ENCODE results near the gene SEH1L. TPM values are rescaled to one million over a fixed set of nuclear protein-coding genes. Genes with fewer than 3 reads are reported as not detected.

The SEH1L gene
- polyA plus RNA-seq, 2 of the 4 experiments (the other 2 are of a cell fraction), result 31.6 to 63.1 TPM

DNA sequence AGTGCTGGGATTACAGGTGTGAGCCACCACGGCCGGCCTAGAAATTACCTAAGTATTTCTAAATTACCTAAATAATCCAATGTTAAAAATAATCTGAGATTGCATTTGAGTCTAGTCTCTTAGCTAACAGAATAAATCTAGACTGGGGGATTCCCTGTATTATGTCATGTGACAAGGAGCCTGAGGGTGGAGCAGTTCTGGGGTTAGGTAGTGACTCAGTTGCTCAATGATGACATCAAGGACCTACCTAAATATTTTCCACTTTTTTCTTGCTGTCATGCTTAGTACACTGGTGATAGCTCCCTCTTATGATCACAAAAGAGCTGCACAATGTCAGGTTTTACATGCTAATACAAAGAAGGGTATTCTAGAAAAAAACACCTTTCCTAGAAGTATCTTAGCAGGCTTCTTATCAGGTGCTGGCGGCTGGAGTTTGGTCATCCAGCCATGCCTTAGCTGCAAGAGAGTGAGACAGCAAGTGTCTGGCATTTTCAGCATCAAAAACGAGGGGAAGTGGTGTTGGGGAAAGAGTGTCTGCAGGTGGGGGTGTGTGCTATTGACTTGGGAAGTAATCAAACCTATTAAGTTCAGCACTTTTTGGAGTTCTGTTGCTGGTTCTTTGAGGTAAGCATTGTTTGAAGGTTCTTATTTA, 25.9 kb downstream of the SEH1L start:
- POLR2A ChIA-PET, result interaction anchor here (2.1 kb wide), 1 partner anchor 17 kb away, joined by 8 read pairs; the partner anchor contains the start of gene CEP192
- Histone ChIP-seq H3K4me2 (no peak overlapping the region), H3K4me3 (no peak overlapping the region), H3K4me1 (no peaks in the 10 kb centered on the region), H3K27ac (no peak overlapping the region), H3K9me3 (no peaks in the 10 kb centered on the region)
- ATAC-seq (no peak), FAIRE-seq (no peak), DNase-seq (ENCODE audit: low read depth in 1 of 2, low spot score in 1 of 2) (no peak)
- CTCF ChIA-PET, result interaction anchor here (1.2 kb wide), 1 partner anchor 10 kb away, joined by 5 read pairs; no protein-coding TSS in a partner anchor
- TF ChIP-seq NPAS2 (CRISPR knock-in tag; IDR thresholded peaks at IDR 0.05; ENCODE audit: borderline replicate concordance) (no peak), RARB (CRISPR knock-in tag; IDR thresholded peaks at IDR 0.05) (no peak), HOXA7 (CRISPR knock-in tag; IDR thresholded peaks at IDR 0.05) (no peak), PHF8 (IDR thresholded peaks at IDR 0.05; ENCODE audit: borderline replicate concordance, low read depth) (no peak), E2F6 (IDR thresholded peaks at IDR 0.05; ENCODE audit: borderline replicate concordance, low read depth) (no peak), BCL3 (IDR thresholded peaks at IDR 0.05) (no peak)
- TF ChIP-seq, protein P1, sequence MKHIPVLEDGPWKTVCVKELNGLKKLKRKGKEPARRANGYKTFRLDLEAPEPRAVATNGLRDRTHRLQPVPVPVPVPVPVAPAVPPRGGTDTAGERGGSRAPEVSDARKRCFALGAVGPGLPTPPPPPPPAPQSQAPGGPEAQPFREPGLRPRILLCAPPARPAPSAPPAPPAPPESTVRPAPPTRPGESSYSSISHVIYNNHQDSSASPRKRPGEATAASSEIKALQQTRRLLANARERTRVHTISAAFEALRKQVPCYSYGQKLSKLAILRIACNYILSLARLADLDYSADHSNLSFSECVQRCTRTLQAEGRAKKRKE (CRISPR knock-in tag; IDR thresholded peaks at IDR 0.05; ENCODE audit: low read depth), result no peak
- 81% methylated on average over 4 of the region's 4 CpGs for WGBS (ENCODE audit: missing lambda C conversion rate)

DNA sequence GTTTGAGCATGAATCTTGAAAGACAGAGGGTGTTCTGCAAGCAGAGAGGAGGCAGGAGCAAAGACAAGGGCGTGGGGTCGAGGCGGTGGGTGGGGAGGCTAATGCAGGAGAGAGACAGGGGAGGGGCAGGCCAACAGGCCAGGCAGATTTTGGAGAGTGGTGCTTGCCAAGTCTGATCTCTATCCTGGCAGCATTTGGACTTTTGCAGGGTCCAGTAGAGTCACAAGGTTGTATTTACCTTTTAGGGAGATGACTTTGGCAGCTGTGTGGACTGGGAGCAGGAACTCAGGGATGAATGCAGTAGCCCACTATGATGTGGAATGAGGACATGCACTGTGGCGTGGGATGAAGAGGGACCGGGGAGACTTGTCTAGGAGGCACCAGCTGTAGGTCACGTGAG, 27.7 kb downstream of the SEH1L start:
- TF ChIP-seq EHMT2 (IDR thresholded peaks at IDR 0.05; ENCODE audit: low read depth) (no peak), RFX5 (IDR thresholded peaks at IDR 0.05) (no peak), KDM5A (IDR thresholded peaks at IDR 0.05) (no peak), ZSCAN20 (CRISPR knock-in tag; IDR thresholded peaks at IDR 0.05) (no peak), JUNB (IDR thresholded peaks at IDR 0.05) (no peak), POLR2A (IDR thresholded peaks at IDR 0.05; ENCODE audit: low read length) (no peak), E2F6 (IDR thresholded peaks at IDR 0.05; ENCODE audit: borderline replicate concordance, low read depth) (no peak), FOXS1 (CRISPR knock-in tag; IDR thresholded peaks at IDR 0.05) (no peak), JUN (IDR thresholded peaks at IDR 0.05) (no peak), SREBF2 (IDR thresholded peaks at IDR 0.05) (no peak), CHD2 (IDR thresholded peaks at IDR 0.05; ENCODE audit: low read length, partially characterized antibody) (no peak), EHF (CRISPR knock-in tag; IDR thresholded peaks at IDR 0.05) (no peak), MAFK (IDR thresholded peaks at IDR 0.05; ENCODE audit: partially characterized antibody) (no peak), KDM1A (IDR thresholded peaks at IDR 0.05; ENCODE audit: low read depth) (no peak), BHLHE40 (IDR thresholded peaks at IDR 0.05; ENCODE audit: low read depth, low read length) (no peak), HOXB13 (CRISPR knock-in tag; IDR thresholded peaks at IDR 0.05; ENCODE audit: low read depth) (no peak)
- TF ChIP-seq, protein P2, sequence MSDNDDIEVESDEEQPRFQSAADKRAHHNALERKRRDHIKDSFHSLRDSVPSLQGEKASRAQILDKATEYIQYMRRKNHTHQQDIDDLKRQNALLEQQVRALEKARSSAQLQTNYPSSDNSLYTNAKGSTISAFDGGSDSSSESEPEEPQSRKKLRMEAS (IDR thresholded peaks at IDR 0.05), result no peak
- 92% methylated on average over 5 of the region's 6 CpGs for WGBS (ENCODE audit: missing lambda C conversion rate)
- no peak for ATAC-seq
- Histone ChIP-seq H3K27ac (no peak overlapping the region), H3K4me1 (no peaks in the 10 kb centered on the region), H3K4me3 (no peak overlapping the region), H3K9me3 (no peaks in the 10 kb centered on the region), H3K4me2 (no peak overlapping the region)
- no peak for FAIRE-seq
- ChIA-PET CTCF (interaction anchor here (0.8 kb wide), 1 partner anchor 35 kb away, joined by 3 read pairs; no protein-coding TSS in a partner anchor), POLR2A (interaction anchor here (0.9 kb wide), 1 partner anchor 15 kb away, joined by 3 read pairs; no protein-coding TSS in a partner anchor)
- DNase-seq (ENCODE audit: low read depth in 1 of 2, low spot score in 1 of 2), result no peak
